ENCODE results near the gene CLPTM1. TPM values are rescaled to one million over a fixed set of nuclear protein-coding genes. Genes with fewer than 3 reads are reported as not detected.

The CLPTM1 gene
- total and polyA plus RNA-seq, 2 experiments from 2014 or later = 41.6 to 71.5 TPM

DNA sequence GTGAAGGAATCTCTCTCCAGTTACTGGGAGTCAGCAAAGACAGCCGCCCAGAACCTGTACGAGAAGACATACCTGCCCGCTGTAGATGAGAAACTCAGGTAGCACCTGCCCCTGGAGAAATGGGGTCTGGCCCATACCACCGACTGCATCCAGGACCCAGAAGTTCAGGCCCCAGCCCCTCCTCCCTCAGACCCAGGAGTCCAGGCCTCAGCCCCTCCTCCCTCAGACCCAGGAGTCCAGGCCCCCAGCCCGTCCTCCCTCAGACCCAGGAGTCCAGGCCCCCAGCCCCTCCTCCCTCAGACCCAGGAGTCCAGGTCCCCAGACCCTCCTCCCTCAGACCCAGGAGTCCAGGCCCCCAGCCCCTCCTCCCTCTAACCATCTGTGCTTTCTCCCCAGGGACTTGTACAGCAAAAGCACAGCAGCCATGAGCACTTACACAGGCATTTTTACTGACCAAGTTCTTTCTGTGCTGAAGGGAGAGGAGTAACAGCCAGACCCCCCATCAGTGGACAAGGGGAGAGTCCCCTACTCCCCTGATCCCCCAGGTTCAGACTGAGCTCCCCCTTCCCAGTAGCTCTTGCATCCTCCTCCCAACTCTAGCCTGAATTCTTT, 6.3 kb upstream of the CLPTM1 start:
- H3K4me1 ChIP-seq (ENCODE audit: insufficient read depth) = no peaks in the 10 kb centered on the region
- DNase-seq (ENCODE audit: low spot score) (no peak), ATAC-seq (no peak)
- no peak overlapping the region for H3K4me3 ChIP-seq
- no peaks in the 10 kb centered on the region; the same call in 2 of the 3 replicates for H3K9me3 Mint-ChIP-seq
- no peak overlapping the region for H3K27ac Mint-ChIP-seq
- H3K4me3 Mint-ChIP-seq = no peak overlapping the region; the same call in 2 of the 3 replicates
- H2AFZ ChIP-seq = no peak overlapping the region
- peaks cover 9% of the 10 kb centered on the region for H3K27me3 Mint-ChIP-seq (ENCODE audit: insufficient read depth, low read depth, poor library complexity)
- H3K27ac ChIP-seq (ENCODE audit: low read depth) = no peak overlapping the region
- no peaks in the 10 kb centered on the region for H3K79me2 ChIP-seq (replicated peaks; ENCODE audit: insufficient read depth)
- H3K36me3 Mint-ChIP-seq (ENCODE audit: low read depth) = no peaks in the 10 kb centered on the region; the same call in 2 of the 3 replicates
- no peak overlapping the region for H3K4me2 ChIP-seq
- H3K4me1 Mint-ChIP-seq = peaks cover 2% of the 10 kb centered on the region; the same call in 1 of the 3 replicates
- no peaks in the 10 kb centered on the region for H4K20me1 ChIP-seq (replicated peaks; ENCODE audit: insufficient read depth)
- TF ChIP-seq, protein P1, sequence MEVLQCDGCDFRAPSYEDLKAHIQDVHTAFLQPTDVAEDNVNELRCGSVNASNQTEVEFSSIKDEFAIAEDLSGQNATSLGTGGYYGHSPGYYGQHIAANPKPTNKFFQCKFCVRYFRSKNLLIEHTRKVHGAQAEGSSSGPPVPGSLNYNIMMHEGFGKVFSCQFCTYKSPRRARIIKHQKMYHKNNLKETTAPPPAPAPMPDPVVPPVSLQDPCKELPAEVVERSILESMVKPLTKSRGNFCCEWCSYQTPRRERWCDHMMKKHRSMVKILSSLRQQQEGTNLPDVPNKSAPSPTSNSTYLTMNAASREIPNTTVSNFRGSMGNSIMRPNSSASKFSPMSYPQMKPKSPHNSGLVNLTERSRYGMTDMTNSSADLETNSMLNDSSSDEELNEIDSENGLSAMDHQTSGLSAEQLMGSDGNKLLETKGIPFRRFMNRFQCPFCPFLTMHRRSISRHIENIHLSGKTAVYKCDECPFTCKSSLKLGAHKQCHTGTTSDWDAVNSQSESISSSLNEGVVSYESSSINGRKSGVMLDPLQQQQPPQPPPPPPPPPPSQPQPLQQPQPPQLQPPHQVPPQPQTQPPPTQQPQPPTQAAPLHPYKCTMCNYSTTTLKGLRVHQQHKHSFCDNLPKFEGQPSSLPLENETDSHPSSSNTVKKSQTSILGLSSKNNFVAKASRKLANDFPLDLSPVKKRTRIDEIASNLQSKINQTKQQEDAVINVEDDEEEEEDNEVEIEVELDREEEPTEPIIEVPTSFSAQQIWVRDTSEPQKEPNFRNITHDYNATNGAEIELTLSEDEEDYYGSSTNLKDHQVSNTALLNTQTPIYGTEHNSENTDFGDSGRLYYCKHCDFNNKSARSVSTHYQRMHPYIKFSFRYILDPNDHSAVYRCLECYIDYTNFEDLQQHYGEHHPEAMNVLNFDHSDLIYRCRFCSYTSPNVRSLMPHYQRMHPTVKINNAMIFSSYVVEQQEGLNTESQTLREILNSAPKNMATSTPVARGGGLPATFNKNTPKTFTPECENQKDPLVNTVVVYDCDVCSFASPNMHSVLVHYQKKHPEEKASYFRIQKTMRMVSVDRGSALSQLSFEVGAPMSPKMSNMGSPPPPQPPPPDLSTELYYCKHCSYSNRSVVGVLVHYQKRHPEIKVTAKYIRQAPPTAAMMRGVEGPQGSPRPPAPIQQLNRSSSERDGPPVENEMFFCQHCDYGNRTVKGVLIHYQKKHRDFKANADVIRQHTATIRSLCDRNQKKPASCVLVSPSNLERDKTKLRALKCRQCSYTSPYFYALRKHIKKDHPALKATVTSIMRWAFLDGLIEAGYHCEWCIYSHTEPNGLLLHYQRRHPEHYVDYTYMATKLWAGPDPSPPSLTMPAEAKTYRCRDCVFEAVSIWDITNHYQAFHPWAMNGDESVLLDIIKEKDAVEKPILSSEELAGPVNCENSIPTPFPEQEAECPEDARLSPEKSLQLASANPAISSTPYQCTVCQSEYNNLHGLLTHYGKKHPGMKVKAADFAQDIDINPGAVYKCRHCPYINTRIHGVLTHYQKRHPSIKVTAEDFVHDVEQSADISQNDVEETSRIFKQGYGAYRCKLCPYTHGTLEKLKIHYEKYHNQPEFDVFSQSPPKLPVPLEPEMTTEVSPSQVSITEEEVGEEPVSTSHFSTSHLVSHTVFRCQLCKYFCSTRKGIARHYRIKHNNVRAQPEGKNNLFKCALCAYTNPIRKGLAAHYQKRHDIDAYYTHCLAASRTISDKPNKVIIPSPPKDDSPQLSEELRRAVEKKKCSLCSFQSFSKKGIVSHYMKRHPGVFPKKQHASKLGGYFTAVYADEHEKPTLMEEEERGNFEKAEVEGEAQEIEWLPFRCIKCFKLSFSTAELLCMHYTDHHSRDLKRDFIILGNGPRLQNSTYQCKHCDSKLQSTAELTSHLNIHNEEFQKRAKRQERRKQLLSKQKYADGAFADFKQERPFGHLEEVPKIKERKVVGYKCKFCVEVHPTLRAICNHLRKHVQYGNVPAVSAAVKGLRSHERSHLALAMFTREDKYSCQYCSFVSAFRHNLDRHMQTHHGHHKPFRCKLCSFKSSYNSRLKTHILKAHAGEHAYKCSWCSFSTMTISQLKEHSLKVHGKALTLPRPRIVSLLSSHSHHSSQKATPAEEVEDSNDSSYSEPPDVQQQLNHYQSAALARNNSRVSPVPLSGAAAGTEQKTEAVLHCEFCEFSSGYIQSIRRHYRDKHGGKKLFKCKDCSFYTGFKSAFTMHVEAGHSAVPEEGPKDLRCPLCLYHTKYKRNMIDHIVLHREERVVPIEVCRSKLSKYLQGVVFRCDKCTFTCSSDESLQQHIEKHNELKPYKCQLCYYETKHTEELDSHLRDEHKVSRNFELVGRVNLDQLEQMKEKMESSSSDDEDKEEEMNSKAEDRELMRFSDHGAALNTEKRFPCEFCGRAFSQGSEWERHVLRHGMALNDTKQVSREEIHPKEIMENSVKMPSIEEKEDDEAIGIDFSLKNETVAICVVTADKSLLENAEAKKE (CRISPR knock-in tag; IDR thresholded peaks at IDR 0.05) = no peak
- TF ChIP-seq POLR2AphosphoS5 (IDR thresholded peaks at IDR 0.05; ENCODE audit: low read depth) (no peak), REST (IDR thresholded peaks at IDR 0.05; ENCODE audit: unreplicated experiment) (no peak), NANOG (IDR thresholded peaks at IDR 0.05; ENCODE audit: borderline replicate concordance) (no peak), ETS1 (IDR thresholded peaks at IDR 0.05) (no peak), EZH2phosphoT487 (IDR thresholded peaks at IDR 0.05; ENCODE audit: unreplicated experiment) (no peak), EZH2 (IDR thresholded peaks at IDR 0.05; ENCODE audit: low read depth, unreplicated experiment) (no peak), ZNF114 (CRISPR knock-in tag; IDR thresholded peaks at IDR 0.05) (no peak), STAT1 (IDR thresholded peaks at IDR 0.05; ENCODE audit: unreplicated experiment) (no peak), CREB1 (CRISPR knock-in tag; IDR thresholded peaks at IDR 0.05; ENCODE audit: low read depth) (no peak)
- TF ChIP-seq, protein P2, sequence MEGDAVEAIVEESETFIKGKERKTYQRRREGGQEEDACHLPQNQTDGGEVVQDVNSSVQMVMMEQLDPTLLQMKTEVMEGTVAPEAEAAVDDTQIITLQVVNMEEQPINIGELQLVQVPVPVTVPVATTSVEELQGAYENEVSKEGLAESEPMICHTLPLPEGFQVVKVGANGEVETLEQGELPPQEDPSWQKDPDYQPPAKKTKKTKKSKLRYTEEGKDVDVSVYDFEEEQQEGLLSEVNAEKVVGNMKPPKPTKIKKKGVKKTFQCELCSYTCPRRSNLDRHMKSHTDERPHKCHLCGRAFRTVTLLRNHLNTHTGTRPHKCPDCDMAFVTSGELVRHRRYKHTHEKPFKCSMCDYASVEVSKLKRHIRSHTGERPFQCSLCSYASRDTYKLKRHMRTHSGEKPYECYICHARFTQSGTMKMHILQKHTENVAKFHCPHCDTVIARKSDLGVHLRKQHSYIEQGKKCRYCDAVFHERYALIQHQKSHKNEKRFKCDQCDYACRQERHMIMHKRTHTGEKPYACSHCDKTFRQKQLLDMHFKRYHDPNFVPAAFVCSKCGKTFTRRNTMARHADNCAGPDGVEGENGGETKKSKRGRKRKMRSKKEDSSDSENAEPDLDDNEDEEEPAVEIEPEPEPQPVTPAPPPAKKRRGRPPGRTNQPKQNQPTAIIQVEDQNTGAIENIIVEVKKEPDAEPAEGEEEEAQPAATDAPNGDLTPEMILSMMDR (conservative IDR thresholded peaks at IDR 0.05; ENCODE audit: low read depth in 2 of 2) = no peak
- no peaks in the 10 kb centered on the region for H3K9me2 ChIP-seq (ENCODE audit: insufficient read depth)
- no peaks in the 10 kb centered on the region for H3K36me3 ChIP-seq (ENCODE audit: insufficient read depth)
- no peaks in the 10 kb centered on the region for H3K27me3 ChIP-seq (ENCODE audit: insufficient read depth)
- H3F3A ChIP-seq (replicated peaks; ENCODE audit: low read depth) = peaks cover 5% of the 10 kb centered on the region; the same call in 1 of the 2 replicates

Data from GM23338 (cell line).